ENCODE measurements around the gene SETD1B.
"Not testable (repeated sequence)": the region's sequence is repeated elsewhere in the genome, so short reads cannot be mapped to it uniquely, and the experiment has no call there.

Gene SETD1B

DNA sequence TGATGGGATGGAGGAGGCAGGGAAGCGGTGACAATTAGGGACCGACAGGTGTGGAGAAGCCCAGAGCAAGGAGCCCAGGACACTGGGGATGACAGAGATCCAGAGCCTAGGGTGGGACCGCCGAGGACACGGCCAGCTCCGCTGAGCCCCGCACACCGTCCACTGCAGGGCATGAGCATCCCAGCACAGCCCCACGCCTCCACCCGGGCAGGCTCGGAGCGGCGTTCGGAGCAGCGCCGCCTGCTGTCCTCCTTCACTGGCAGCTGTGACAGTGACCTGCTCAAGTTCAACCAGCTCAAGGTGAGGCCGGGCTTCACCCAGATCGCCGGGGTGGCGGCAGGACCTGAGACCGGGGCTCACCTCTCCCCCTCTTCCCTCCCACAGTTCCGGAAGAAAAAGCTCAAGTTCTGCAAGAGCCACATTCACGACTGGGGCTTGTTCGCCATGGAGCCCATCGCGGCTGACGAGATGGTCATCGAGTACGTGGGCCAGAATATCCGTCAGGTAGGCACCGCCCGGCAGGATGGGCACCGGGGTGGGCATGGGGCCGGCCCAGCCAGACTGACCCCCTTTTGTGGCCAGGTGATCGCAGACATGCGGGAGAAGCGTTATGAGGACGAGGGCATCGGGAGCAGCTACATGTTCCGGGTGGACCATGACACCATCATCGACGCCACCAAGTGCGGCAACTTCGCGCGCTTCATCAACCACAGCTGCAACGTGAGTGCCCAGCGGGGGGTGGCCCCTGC is 23.7 kb downstream of the SETD1B start:
- FAIRE-seq: no peak

DNA sequence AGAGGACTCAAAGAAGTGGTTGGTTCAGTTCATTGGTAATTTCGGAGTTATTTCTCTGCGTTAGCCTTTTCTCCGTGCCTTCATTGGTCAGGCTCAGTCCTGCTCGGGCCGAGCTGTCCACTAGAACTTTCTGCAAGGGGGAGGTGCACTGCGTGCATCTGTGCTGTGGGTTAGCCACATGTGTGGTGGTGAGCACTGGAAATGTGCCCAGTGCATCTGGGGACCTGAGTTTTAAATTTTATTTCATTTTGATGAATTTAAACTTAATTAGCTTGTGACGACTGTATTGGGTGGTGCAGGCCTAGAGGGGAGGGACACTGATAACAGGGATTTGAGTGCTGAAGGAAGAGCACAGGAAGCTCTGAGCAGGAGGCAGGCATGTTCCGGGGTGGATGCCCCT is 24.5 kb downstream of the SETD1B start:
- no peak for FAIRE-seq

DNA sequence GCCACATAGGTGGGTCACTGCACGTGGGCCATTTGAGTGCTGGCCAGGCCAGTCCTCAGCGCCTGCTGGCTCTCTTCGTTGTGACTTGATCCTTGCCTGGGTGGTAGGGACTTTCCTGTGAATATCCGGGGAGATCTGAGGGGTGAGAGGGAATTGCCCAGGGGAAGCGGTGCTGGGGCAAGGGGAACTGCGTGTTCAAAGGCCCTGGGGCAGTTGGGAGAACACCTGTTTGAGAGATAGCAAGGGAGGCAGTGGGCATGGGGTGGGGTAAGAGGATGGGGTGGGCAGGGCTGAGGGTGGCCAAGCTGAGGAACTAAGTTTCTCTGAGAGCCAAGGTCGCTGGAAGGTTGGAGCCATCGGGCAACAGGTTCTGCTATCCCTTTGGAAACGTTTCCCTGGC is 25.0 kb downstream of the SETD1B start:
- FAIRE-seq: no peak

DNA sequence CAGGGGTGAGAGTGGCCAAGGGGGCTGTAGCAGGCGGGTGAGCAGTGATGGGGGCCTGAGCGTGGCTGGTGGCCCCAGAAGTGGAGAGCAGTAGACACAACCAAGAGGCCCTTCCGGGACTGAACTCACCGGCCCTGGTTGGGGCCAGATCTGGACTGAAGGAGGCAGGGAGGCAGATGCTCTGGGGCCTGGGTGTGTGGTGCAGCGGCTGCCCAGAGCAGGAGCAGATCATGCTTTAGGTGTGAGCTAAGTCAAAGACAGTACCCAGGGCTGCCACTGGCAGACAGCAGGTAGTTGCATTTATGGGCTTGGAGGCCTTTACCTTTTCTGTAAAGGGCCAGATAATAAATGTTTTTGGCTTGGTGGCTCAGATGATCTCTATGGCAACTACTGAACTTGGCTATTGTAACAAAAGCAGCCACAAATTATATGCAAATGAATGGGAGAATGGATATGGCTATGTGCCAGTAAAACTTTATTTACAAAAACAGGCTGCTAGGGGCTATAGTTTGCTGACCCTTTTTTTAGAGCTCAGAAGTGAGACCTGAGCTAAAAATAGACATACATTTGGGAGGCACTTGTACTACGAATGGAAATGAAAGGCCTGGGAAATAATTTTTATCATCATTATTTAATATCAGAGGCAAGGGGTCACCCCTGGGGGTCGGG is 25.6 kb downstream of the SETD1B start:
- FAIRE-seq: no peak

DNA sequence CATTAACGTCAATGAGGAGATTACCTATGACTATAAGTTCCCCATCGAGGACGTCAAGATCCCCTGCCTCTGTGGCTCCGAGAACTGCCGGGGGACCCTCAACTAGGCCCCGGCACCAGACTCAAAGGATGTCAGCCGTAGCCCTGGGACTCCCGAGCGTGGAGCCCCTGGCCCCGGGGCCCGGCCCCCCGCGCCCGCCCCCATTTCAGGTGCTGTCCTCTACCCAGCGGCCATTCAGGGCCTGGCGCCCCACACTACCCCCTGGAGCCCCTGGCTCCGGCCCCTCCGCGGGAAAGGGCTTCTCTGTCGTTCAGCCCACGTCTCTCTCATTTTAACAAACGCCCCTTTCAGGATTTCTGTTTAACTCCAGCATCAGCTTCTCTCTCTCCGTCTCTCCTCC is 26.3 kb downstream of the SETD1B start:
- no peak for FAIRE-seq

DNA sequence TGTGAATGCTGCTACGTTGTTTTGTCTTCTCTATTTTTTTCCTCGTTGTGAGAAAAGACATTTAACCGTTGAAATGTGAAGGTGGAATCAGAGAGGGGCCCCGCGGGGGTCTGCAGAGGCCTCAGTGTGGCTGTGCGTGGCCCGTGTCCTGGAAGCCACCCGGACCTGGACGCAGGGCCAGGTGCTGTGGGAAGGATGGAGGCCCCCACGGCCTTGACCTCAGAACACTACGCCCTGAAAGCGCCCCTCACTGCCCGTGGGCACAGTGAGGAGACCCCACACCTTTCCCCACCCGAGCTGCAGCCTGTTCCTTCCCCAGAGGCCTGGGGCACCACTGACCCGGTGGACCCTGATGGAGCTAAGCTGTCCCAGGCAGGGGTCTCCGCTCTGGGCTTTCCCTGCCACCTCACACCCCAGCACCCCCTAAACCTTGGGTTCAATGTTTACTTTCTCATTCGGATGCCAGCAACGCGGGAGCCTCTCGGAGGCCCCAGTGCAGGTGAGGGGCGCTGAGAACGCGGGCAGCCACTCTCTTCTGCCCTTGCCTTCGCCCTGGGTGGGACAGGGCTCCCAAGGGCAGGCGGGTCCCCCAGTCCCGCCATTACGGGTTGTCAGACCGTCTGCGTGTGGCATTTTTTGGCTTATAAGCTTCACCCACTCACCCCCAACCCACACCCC is 26.9 kb downstream of the SETD1B start:
- FAIRE-seq: no peak

DNA sequence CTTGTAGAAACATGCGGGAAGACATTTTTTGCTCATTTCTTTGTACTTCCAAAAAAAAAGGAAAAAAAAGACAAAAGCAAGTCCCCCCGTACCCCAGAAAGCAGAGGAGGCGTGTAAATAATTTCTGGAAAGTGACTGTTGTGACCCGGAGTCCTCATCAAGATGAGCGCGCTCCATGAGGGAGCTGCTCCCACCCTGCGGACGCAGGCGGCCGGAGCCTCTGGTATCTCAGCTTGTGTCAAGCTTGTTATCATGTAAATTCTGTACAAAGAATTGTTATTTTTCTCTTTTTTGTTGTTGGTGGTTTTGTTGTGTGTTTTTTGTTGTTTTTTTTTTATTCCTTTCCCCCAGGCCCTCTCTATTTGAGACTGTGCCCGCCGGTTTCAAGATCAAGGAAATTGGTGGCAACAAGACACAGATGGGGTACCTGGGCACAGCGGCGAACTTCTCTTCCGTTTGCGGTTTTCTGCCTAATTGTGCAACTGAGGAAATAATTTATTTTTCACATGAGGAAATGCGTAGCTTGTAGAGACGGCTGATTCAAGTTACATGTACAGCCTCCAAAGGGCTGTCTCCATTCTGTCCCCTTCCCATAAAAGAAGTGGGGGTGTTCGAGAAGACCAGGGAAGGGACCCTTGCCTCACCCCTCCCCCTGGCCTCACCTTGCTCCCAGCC is 27.9 kb downstream of the SETD1B start:
- no peak for FAIRE-seq

DNA sequence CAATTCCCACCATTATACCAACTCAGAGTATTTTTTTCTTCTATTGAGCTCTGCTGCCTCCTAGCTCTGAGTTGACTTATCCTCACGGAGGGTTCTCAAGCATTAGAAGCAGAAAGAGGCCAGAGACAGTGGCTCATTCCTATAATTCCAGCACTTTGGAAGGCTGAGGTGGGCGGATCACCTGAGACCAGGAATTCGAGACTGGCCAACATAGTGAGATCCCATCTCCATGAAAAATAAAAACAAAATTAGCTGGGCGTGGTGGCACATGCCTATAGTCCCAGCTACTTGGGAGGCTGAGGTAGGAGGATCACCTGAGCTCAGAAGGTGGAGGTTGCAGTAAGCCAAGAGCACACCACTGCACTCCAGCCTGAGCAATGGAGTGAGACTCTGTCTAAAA is 33.9 kb downstream of the SETD1B start:
- no peak for FAIRE-seq

DNA sequence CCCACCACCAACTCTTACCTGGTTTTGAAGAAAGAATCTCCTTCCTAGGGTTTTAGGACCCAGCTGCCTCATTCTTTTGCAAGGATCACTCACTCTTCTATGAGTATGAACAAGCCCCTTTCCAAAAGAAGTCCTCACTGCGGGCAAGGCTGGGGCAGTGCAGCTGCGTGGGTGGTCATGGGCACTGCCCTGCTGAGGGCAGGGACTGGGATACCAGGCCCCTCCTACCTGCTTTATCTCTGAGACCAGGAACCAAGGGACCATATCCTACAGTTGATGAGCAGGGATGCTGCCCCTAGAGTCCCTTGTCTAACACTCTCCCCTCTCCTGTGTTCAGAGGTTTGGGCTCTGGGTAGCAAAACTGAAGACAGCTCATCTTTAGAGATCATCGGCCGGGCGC is 34.3 kb downstream of the SETD1B start:
- FAIRE-seq: no peak

DNA sequence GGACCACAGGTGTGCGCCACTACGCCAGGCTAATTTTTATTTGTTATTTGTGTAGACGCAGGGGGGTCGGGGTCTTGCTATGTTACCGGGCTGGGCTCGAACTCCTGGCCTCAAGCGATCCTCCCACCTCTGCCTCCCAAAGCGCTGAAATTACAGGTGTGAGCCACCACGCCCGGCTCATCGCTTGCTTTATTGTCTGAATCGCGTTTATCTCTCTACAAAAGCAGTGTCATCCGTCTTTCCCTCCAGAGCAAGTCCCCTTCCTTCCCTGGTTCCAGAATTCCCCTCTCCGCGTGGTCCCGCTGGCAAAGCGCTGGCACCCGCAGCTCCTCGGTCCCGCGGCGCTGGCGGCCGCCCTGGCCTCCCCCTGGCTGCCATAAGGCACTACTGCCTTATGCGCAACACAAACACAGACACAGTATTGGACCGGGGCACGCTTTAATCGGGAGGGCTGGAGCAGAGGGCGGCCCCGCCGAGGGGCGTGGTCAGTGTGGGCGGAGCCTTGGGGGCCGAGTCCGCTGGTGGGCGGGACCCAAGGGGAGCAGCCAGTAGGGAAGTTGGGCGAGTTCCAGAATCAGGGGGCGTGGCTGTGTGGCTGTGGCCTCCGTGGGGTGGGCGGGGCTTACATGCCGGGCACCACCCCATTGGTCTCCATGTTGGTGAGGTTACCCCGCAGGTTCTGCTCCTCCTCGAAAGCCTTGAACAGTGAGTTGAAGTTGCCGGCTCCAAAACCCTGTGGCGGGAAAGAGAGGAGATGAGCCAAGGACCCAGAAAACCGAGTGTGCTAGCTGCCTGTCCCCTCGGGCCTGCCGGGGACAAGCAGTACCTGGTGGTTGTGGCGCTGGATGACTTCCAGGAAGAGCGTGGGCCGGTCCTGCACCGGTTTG is 35.5 kb downstream of the SETD1B start:
- peak; percentile 86 for FAIRE-seq

DNA sequence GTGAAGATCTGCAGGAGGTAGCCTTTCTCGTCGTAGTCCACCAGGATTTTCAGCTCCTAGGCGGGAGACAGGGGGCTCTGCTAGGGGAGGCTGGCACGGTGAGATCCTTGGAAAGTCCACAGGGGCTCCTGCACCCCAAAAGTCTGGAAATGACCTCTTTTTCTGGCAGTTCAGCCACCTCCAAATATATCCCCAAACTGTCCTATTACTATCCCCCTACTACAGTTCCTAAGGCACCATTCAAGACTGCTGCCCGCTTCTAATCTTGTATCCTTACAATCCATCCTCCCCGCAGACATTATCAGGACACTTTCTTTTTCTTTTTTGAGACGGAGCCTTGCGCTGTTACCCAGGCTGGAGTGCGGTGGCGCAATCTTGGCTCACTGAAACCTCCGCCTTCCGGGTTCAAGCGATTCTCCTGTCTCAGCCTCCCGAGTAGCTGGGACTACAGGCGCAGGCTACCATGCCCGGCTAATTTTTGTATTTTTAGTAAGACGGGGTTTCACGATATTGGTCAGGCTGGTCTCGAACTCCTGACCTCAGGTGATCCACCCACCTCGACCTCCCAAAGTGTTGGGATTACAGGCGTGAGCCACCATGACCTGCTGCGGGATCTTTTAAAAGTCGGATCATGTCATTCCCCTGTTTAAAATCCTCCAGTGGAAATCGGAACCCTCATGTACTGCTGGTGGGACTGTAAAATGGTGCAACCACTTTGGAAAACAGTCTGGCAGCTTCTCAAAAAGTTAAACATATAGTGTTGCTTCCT is 36.4 kb downstream of the SETD1B start:
- FAIRE-seq: no peak

DNA sequence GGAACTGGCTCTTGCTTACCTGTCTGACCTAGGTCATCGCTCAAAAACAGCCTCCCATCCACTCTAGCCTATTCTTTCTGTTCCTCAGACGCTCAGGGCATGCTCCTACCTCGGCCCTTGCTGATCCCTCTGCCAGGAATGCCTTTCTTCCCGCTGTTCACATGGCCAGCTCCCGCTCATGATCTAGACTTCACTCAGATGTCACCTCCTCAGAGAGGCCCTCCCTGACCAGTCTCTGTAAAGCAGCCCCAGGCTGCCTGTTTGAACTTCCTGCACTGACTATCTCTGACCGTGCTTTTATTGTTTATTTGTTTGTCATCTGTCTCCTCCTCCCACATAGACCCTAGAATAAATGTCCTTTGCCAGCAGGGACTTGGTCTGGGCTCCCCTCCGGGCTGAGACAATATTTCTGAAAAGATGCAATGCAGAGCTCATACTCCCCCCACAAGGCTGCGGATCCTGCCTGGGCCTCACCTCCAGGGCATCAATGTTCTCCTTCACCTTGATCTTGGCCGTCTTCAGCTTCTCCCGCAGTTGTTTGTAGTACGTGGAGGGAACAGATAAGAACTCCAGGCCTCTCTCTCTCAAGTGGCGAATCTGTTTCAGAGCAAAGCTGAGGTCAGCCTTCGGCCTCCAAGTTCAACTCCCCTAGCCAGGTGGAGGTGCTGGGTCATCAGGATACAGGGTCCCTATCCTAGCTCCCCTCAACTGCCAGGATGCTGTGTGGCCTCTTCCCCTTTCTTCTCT is 39.6 kb downstream of the SETD1B start:
- FAIRE-seq: no peak

DNA sequence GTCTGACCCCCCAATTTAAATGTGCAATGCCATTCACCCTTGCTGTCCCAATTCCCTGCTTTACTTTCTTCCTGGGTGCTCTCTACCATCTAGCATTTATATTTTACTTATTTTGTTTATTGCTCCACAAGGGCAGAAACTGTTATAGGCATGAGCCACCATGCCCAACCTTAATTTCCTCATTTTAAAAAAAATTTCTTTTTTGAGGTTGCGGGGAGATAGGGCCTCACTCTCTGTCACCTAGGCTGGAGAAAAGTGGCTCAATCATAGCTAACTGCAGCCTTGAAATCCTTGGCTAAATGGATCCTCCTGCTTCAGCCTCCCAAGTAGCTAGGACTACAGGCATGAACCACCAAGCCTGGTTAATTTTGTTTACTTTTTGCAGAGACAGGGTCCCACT is 41.9 kb downstream of the SETD1B start:
- FAIRE-seq: no peak

DNA sequence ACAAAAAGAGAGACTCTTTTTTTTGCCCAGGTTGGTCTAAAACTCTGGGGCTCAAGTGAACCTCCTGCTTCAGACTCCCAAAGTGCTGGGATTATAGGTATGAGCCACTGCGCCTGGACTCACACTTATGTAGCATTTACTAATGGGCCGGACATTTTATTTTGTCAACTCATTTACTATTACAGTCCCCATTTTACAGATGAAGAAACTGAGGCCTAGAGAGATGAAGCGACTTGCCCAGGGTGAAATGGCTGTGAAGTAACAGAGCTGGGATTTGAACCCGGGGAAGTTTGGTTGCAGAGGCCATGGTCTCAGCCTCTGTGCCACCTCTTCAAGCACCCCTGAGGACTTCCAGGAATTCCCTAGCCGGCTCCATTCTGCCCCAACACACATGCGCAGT is 45.4 kb downstream of the SETD1B start:
- no peak for FAIRE-seq

DNA sequence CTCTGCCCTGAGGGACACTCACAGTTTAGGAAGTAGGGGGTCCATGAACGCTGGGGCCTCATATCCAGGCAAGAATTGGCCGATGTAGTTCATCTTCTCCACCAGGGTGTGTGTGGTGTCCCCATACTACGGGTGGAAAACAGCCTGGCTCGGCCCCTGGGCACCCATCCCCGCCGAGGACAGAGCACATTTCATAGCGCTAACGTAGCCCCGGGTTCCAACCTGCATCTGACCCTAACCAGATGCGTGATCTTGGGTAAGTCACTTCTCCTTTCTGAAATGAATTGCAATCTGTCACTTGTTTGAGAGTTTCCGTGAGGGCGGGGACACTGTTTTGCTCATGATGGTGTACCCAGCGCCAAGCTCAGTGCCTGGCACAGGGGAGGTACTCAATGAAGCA is 45.9 kb downstream of the SETD1B start:
- no peak for FAIRE-seq

DNA sequence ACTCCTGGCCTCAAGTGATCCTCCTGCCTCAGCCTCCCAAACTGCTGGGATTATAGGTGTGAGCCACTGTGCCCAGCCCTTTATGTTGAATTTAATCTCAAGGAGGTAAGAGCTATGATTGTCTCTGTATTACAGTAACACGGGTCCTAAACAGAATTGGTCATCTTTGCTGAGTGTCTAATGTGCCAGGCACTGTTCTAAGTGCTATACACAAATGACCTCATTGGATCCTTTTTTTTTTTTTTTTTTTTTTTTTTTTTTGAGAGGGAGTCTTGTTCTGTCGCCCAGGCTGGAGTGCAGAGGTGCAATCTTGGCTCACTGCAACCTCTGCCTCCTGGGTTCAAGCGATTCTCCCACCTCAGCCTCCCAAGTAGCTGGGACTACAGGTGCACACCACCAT is 48.6 kb downstream of the SETD1B start:
- FAIRE-seq: not testable (repeated sequence)

DNA sequence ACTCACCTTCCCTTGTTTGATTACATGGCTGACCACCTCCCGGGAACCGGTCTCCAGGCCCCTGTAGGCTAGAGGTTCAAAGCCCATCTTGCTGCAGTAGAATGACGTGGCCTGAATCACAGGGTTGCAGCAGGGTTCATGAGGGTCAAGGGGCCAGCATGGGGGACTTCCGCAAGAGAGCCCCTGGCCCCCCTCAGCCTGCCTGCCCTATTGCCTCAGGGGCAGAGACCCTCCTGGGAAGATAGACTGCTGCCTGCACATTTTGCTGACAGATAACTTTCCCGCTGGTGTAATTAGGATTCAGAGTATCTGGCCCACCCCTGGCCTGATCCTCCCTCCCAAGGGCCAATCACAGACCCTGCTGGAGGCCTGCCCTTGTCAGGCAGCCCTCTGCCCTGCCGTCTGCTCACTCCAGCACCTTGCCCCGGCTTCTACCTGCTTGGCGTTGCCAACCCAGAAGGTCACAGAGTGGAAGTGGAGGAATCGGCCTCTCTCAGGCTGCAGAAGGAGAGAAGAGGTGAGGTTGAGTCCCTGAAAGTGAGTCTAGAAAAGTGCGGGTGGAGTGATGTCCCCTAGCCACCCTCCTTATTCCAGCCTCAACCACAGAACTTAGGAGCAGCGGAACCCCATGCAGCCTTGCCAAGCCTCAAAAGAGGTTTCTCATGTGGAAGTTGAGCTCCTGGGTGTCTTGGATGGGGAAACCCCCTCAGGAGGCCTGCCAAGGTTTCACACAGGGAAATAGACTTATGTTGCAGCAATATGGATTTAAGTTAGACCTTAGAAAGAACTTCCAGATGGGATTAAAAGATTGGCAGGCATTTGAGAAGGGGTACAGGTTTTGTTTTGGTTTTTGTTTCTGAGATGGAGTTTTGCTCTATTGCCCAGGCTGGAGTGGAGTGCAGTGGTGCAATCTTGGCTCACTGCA is 53.8 kb downstream of the SETD1B start:
- no peak for FAIRE-seq

DNA sequence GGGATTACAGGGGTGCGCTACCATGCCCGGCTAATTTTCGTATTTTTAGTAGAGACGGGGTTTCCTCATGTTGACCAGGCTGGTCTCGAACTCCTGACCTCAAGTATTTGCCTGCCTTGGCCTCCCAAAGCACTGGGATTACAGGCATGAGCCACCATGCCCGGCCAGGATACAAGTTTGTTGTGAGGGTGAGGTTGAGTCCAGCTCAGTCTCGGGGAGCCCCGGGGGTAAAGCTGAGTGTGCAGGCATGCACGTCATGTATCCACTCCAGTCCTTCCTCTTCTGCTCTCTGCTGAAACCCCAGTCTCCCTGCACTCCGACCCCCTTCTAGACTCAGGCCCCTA is 54.5 kb downstream of the SETD1B start:
- no peak for FAIRE-seq

DNA sequence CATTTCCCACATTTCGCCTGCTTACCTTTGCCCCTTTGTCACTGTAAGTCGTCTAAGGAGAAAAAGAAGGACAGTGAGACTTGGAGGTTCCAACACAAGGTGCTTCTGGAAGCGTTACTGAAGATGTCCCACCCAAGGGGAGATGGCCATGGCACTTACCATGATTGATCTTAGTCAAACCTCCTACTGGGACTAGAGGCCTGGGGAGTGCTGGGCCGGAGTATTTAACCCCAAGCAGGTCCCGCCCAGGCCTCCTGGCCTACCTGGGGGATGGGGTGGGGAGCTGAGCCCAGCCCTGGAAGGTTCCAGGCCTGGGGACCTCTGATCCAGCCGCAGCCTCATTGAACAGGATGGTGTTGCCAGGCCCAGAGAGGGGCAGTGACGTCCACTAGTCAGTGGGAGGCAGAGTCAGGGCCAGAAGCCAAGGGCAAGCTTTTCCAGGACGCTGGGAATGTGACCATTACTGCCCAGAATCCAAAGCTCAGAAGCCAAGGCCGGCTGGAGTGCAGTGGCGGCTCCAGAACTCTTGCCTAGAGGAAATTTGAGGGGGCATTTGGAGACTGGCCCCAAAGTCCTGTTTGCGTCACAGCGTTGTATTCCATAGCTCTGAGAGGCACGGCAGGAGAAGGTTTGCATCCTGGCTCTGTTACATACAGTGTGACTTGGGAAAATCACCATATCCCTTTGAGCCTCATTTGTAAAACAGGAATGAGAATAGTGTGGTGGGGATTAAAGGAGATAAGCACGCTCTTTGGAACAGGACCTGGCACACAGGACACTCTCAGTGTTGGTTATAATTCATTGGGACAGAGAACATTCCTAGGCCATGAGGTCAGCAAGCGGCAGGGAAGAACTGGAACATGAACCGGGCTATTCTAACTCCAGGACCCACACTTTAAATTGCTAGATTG is 55.1 kb downstream of the SETD1B start, which contains the start of gene HPD:
Gene HPD, minus strand, starts transcription at position 198 of the 911 bp plus-strand sequence. Its CDS starts 36 bp downstream, at position 162.
- no peak for FAIRE-seq
